Measurements from ENCODE around the gene ZBTB40.

ZBTB40 gene

GRCh38 chr1:22416555-22417454 lies 34.8 kb upstream of the ZBTB40 start:
- no peak overlapping the region for H3K4me3 ChIP-seq (ENCODE audit: low read length)
- TF ChIP-seq, protein P1, sequence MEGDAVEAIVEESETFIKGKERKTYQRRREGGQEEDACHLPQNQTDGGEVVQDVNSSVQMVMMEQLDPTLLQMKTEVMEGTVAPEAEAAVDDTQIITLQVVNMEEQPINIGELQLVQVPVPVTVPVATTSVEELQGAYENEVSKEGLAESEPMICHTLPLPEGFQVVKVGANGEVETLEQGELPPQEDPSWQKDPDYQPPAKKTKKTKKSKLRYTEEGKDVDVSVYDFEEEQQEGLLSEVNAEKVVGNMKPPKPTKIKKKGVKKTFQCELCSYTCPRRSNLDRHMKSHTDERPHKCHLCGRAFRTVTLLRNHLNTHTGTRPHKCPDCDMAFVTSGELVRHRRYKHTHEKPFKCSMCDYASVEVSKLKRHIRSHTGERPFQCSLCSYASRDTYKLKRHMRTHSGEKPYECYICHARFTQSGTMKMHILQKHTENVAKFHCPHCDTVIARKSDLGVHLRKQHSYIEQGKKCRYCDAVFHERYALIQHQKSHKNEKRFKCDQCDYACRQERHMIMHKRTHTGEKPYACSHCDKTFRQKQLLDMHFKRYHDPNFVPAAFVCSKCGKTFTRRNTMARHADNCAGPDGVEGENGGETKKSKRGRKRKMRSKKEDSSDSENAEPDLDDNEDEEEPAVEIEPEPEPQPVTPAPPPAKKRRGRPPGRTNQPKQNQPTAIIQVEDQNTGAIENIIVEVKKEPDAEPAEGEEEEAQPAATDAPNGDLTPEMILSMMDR (IDR thresholded peaks at IDR 0.05; ENCODE audit: insufficient read depth, low read depth, low read length, missing control alignments): peak; percentile 96
- peak; percentile 72 for DNase-seq (ENCODE audit: low read depth)

- TF ChIP-seq, protein P1 (IDR thresholded peaks at IDR 0.05; ENCODE audit: insufficient read depth, low read depth, low read length, missing control alignments): no peak
- no peak for DNase-seq (ENCODE audit: low read depth)
These were observed 34.2 kb upstream of the ZBTB40 start for GRCh38 chr1:22417466-22417865.

DNA sequence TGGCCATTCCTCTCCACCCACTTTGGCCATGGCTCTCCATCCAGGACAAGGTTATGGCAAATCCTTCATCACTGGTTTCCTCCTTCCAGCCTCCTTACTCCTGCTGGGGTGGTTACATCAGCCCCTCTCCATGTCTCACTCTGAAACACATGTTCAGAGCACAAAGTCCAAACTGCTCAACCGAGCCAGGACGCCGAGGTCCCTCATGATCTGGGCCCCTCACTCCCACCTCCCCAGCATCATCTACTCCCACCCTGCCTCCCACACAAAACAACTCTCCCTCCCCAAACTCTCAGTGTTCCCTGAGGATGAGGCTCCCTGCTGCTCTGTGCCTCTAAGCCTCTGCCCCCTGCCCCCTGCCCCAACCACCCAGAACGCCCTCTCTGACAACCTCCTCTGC lies 33.3 kb upstream of the ZBTB40 start:
- DNase-seq (ENCODE audit: low read depth): no peak
- TF ChIP-seq, protein P1 (IDR thresholded peaks at IDR 0.05; ENCODE audit: insufficient read depth, low read depth, low read length, missing control alignments): no peak
- H3K4me3 ChIP-seq (ENCODE audit: low read length): no peak overlapping the region

More at GRCh38 chr1:22417466-22417865, 34.2 kb upstream of the ZBTB40 start:
- no peak overlapping the region for H3K4me3 ChIP-seq (ENCODE audit: low read length)

DNA sequence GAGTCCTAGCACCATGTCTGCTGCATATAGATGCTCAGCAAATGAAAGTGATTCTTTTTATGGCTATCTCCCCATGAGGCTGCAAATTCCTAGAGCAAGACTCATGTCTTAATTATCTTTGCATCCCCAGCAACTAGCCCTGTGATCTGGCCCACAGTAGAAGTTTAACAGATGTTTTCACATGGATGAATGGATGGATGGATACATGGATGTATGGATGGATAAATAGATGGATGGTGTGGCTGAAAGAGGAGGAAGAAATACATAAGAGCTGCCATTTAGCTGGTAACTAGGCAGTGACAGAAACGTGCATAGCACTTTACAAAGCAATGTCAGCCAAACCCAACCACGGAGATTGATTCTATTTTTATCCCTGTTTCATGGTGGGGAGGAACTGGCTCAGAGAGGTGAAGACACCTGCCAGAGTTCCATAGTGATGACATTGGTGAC lies 32.7 kb upstream of the ZBTB40 start:
- H3K4me3 ChIP-seq (ENCODE audit: low read length): no peak overlapping the region
- DNase-seq (ENCODE audit: low read depth): no peak
- TF ChIP-seq, protein P1 (IDR thresholded peaks at IDR 0.05; ENCODE audit: insufficient read depth, low read depth, low read length, missing control alignments): no peak

GRCh38 chr1:22420455-22421053 lies 31.1 kb upstream of the ZBTB40 start:
- DNase-seq (ENCODE audit: low read depth): peak; percentile 82
- H3K4me3 ChIP-seq (ENCODE audit: low read length): no peak overlapping the region
- TF ChIP-seq, protein P1 (IDR thresholded peaks at IDR 0.05; ENCODE audit: insufficient read depth, low read depth, low read length, missing control alignments): peak; percentile 89

DNA sequence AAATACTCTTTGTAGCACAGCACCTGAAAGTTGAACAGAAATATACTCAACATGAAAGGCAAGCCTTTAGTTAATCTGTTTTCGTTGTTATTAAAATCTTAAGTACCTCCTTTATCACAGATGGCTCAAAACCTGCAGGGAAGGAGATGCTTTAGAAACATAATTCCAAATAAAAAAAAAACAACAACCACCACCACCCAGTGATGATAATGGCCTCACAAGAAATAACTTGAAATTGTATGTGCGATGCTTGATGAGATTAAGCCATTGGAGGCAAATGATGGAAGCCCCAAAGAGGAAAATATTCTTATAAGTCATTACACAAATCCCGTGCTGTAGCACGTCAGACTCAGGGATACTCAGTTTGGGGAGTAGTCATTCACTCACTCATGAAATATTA lies 24.9 kb upstream of the ZBTB40 start:
- TF ChIP-seq, protein P1 (IDR thresholded peaks at IDR 0.05; ENCODE audit: insufficient read depth, low read depth, low read length, missing control alignments): no peak
- H3K4me3 ChIP-seq (ENCODE audit: low read length): no peak overlapping the region
- DNase-seq (ENCODE audit: low read depth): no peak
